ENCODE measurements around the gene GATA2.

Gene GATA2

GRCh38 chr3:128446821-128447220 is 46.2 kb downstream of the GATA2 start:
- H3K4me1 Mint-ChIP-seq = peaks cover 23% of the 10 kb centered on the region
- peak overlapping the region; percentile 73 to 97 for H3K27ac Mint-ChIP-seq
- no peak for DNase-seq
- H3K9me3 Mint-ChIP-seq = peaks cover 42 to 59% of the 10 kb centered on the region in 2 donors
- no peak for ATAC-seq
- H3K4me3 Mint-ChIP-seq = peak overlapping the region in 1 of 2 donors; percentile 72
- no peaks in the 10 kb centered on the region for H3K27me3 Mint-ChIP-seq

- ATAC-seq (no peak), DNase-seq (no peak)
- Mint-ChIP-seq H3K27me3 (peaks cover 9% of the 10 kb centered on the region), H3K4me3 (no peak overlapping the region), H3K27ac (no peak overlapping the region), H3K9me3 (peaks cover 33 to 49% of the 10 kb centered on the region in 2 donors), H3K4me1 (peaks cover 23% of the 10 kb centered on the region)
Observed at GRCh38 chr3:128445357-128445756, 47.6 kb downstream of the GATA2 start.

- ATAC-seq = no peak
- H3K27ac Mint-ChIP-seq = peak overlapping the region in 1 of 2 donors; percentile 69
- DNase-seq = no peak
- H3K4me1 Mint-ChIP-seq = peaks cover 20% of the 10 kb centered on the region
- H3K27me3 Mint-ChIP-seq = peaks cover 25% of the 10 kb centered on the region
- no peak overlapping the region for H3K4me3 Mint-ChIP-seq
- H3K9me3 Mint-ChIP-seq = peaks cover 26 to 39% of the 10 kb centered on the region in 2 donors
Observed at GRCh38 chr3:128443771-128444170, 49.2 kb downstream of the GATA2 start.

- H3K4me3 Mint-ChIP-seq = no peak overlapping the region
- H3K27ac Mint-ChIP-seq = no peak overlapping the region
- peaks cover 12% of the 10 kb centered on the region for H3K4me1 Mint-ChIP-seq
- DNase-seq (no peak), ATAC-seq (no peak)
- H3K9me3 Mint-ChIP-seq = peaks cover 20 to 32% of the 10 kb centered on the region in 2 donors
- peaks cover 31% of the 10 kb centered on the region for H3K27me3 Mint-ChIP-seq
Observed at GRCh38 chr3:128442949-128443348, 50.1 kb downstream of the GATA2 start.

- Mint-ChIP-seq H3K4me3 (no peak overlapping the region), H3K27ac (no peak overlapping the region), H3K27me3 (peaks cover 35% of the 10 kb centered on the region), H3K4me1 (peaks cover 4% of the 10 kb centered on the region), H3K9me3 (peaks cover 16 to 26% of the 10 kb centered on the region in 2 donors)
- no peak for ATAC-seq
- no peak for DNase-seq
Observed at GRCh38 chr3:128442070-128442469, 50.9 kb downstream of the GATA2 start.

- no peaks in the 10 kb centered on the region for H3K4me1 Mint-ChIP-seq
- H3K27me3 Mint-ChIP-seq = peaks cover 51% of the 10 kb centered on the region
Observed at GRCh38 chr3:128439226-128439625, 53.8 kb downstream of the GATA2 start.

GRCh38 chr3:128438488-128439072 is 54.4 kb downstream of the GATA2 start:
- Mint-ChIP-seq H3K27me3 (peaks cover 56% of the 10 kb centered on the region), H3K27ac (no peak overlapping the region), H3K4me1 (no peaks in the 10 kb centered on the region), H3K4me3 (no peak overlapping the region), H3K9me3 (no peaks in the 10 kb centered on the region)
- ATAC-seq (no peak), DNase-seq (no peak)

More at GRCh38 chr3:128439226-128439625, 53.8 kb downstream of the GATA2 start:
- Mint-ChIP-seq H3K27ac (peak overlapping the region in 1 of 2 donors; percentile 24), H3K9me3 (no peaks in the 10 kb centered on the region), H3K4me3 (no peak overlapping the region)
- DNase-seq (no peak), ATAC-seq (no peak)

- Mint-ChIP-seq H3K4me1 (peaks cover 12% of the 10 kb centered on the region), H3K4me3 (no peak overlapping the region), H3K9me3 (no peaks in the 10 kb centered on the region), H3K27ac (no peak overlapping the region), H3K27me3 (peaks cover 72% of the 10 kb centered on the region)
- ATAC-seq (no peak), DNase-seq (no peak)
Observed at GRCh38 chr3:128436214-128436613, 56.8 kb downstream of the GATA2 start.

GRCh38 chr3:128435561-128435960 is 57.4 kb downstream of the GATA2 start:
- no peak overlapping the region for H3K27ac Mint-ChIP-seq
- peak; percentile 22 for ATAC-seq
- H3K4me1 Mint-ChIP-seq = peaks cover 12% of the 10 kb centered on the region
- H3K9me3 Mint-ChIP-seq = no peaks in the 10 kb centered on the region
- H3K4me3 Mint-ChIP-seq = no peak overlapping the region
- peaks cover 76% of the 10 kb centered on the region for H3K27me3 Mint-ChIP-seq
- no peak for DNase-seq

- H3K4me1 Mint-ChIP-seq = peaks cover 12% of the 10 kb centered on the region
- H3K27ac Mint-ChIP-seq = no peak overlapping the region
- ATAC-seq (no peak), DNase-seq (no peak)
- H3K27me3 Mint-ChIP-seq = peaks cover 76% of the 10 kb centered on the region
- H3K9me3 Mint-ChIP-seq = no peaks in the 10 kb centered on the region
- no peak overlapping the region for H3K4me3 Mint-ChIP-seq
Observed at GRCh38 chr3:128435058-128435457, 57.9 kb downstream of the GATA2 start.

GRCh38 chr3:128434524-128434923 is 58.5 kb downstream of the GATA2 start:
- H3K27ac Mint-ChIP-seq = no peak overlapping the region
- peaks cover 76% of the 10 kb centered on the region for H3K27me3 Mint-ChIP-seq
- H3K4me1 Mint-ChIP-seq = peaks cover 12% of the 10 kb centered on the region
- no peak overlapping the region for H3K4me3 Mint-ChIP-seq
- H3K9me3 Mint-ChIP-seq = no peaks in the 10 kb centered on the region
- ATAC-seq (no peak), DNase-seq (no peak)

GRCh38 chr3:128433837-128434165 is 59.2 kb downstream of the GATA2 start:
- Mint-ChIP-seq H3K4me1 (peaks cover 12% of the 10 kb centered on the region), H3K4me3 (no peak overlapping the region), H3K9me3 (no peaks in the 10 kb centered on the region), H3K27ac (no peak overlapping the region), H3K27me3 (peaks cover 75% of the 10 kb centered on the region)
- ATAC-seq (no peak), DNase-seq (no peak)

GRCh38 chr3:128432971-128433836 is 59.8 kb downstream of the GATA2 start:
- Mint-ChIP-seq H3K4me1 (peaks cover 12% of the 10 kb centered on the region), H3K27me3 (peaks cover 75% of the 10 kb centered on the region), H3K9me3 (no peaks in the 10 kb centered on the region), H3K27ac (no peak overlapping the region), H3K4me3 (peak overlapping the region in 1 of 2 donors; percentile 21)
- ATAC-seq (no peak), DNase-seq (no peak)

GRCh38 chr3:128432301-128432970 is 60.6 kb downstream of the GATA2 start:
- DNase-seq = no peak
- Mint-ChIP-seq H3K27me3 (peaks cover 81% of the 10 kb centered on the region), H3K4me3 (peak overlapping the region; percentile 16 to 50), H3K27ac (no peak overlapping the region), H3K9me3 (no peaks in the 10 kb centered on the region), H3K4me1 (peaks cover 12% of the 10 kb centered on the region)
- ATAC-seq = no peak

- Mint-ChIP-seq H3K4me1 (peaks cover 12% of the 10 kb centered on the region), H3K9me3 (no peaks in the 10 kb centered on the region), H3K27ac (no peak overlapping the region), H3K27me3 (peaks cover 81% of the 10 kb centered on the region), H3K4me3 (peak overlapping the region; percentile 16 to 50)
- ATAC-seq (no peak), DNase-seq (no peak)
Observed at GRCh38 chr3:128431803-128432300, 61.1 kb downstream of the GATA2 start.

- Mint-ChIP-seq H3K4me1 (peaks cover 12% of the 10 kb centered on the region), H3K9me3 (no peaks in the 10 kb centered on the region), H3K27ac (no peak overlapping the region), H3K27me3 (peaks cover 70% of the 10 kb centered on the region), H3K4me3 (no peak overlapping the region)
- DNase-seq = no peak
- no peak for ATAC-seq
Observed at GRCh38 chr3:128430731-128431130, 62.3 kb downstream of the GATA2 start.

All from stimulated activated naive CD8-positive, alpha-beta T cell treated with anti-CD3 and anti-CD28 coated beads, Interleukin-15, amount 100 ng/mL, for 72 hours (primary cell).